Lower leg skin (tissue), 4 donors: ENCODE data around the gene TMEM87B. TPM values are rescaled to one million over a fixed set of nuclear protein-coding genes. Genes with fewer than 3 reads are reported as not detected.
A peak's percentile ranks its signal among the peaks of the same experiment; 100 is the strongest.

Source experiments
- DNase-seq, 2 donors: peaks; one replicate each; pipeline ENCODE4 v3.0.0-alpha.2; 2019; ENCODE audit warnings: low spot score in 2 of 2
- H3K4me3 ChIP-seq: fragments of 200-600 bp; sonication (generic); 2 replicates; pipeline ENCODE4 v1.5.1; 2017; ENCODE audit warnings: mild to moderate bottlenecking, low read depth; ENCODE audit not compliant: poor library complexity, severe bottlenecking
- POLR2A ChIP-seq, 2 donors: fragments of 450-650 bp; IDR thresholded peaks; one replicate each; pipeline ENCODE4 v1.6.1; 2016 to 2017; ENCODE audit warnings: antibody characterized with exemption in 2 of 2, mild to moderate bottlenecking in 1 of 2, moderate library complexity in 1 of 2
- WGBS, 2 donors: methylation state at CpG; one replicate each; pipeline ENCODE4 v1.1.5; 2018; 5-methylcytosine and 5-hydroxymethylcytosine counted together
- intact Hi-C: fragments of 100-400 bp; cut with DNase I; formaldehyde crosslinking; loops from one replicate; pipeline ENCODE4 v1.15.0; 2023; ENCODE audit warnings: low total_unique reads
- total RNA-seq, 4 donors: library from RNA; depleted of rRNA; stranded (reverse); fragments of >200 nt; gene quantifications; one replicate each; pipeline ENCODE4 v1.1.0, GENCODE V29; 2016
- TF ChIP-seq, protein P1 (sequence below), 3 donors: fragments of 450-650 bp; IDR thresholded peaks; one replicate each; pipeline ENCODE4 v1.5.1; 2016; ENCODE audit warnings: antibody characterized with exemption in 3 of 3, mild to moderate bottlenecking in 3 of 3, moderate library complexity in 2 of 3

Gene TMEM87B
- total RNA-seq, 4 donors from 2014 or later = 21.5 to 27.0 (median 24.7) TPM

GRCh38 chr2:112148477-112148876, 93.4 kb downstream of the TMEM87B start:
- DNase-seq = peak; percentile 12 to 77
- TF ChIP-seq, protein P1, sequence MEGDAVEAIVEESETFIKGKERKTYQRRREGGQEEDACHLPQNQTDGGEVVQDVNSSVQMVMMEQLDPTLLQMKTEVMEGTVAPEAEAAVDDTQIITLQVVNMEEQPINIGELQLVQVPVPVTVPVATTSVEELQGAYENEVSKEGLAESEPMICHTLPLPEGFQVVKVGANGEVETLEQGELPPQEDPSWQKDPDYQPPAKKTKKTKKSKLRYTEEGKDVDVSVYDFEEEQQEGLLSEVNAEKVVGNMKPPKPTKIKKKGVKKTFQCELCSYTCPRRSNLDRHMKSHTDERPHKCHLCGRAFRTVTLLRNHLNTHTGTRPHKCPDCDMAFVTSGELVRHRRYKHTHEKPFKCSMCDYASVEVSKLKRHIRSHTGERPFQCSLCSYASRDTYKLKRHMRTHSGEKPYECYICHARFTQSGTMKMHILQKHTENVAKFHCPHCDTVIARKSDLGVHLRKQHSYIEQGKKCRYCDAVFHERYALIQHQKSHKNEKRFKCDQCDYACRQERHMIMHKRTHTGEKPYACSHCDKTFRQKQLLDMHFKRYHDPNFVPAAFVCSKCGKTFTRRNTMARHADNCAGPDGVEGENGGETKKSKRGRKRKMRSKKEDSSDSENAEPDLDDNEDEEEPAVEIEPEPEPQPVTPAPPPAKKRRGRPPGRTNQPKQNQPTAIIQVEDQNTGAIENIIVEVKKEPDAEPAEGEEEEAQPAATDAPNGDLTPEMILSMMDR (IDR thresholded peaks at IDR 0.05) = no peak
- no peak for TF ChIP-seq POLR2A (IDR thresholded peaks at IDR 0.05)
- intact Hi-C loops = no loop called here
- no peak overlapping the region for H3K4me3 ChIP-seq
- 49 to 62% methylated on average over 2 of the region's 2 CpGs for WGBS, 2 donors

- intact Hi-C loops = no loop called here
- DNase-seq = peak; percentile 9 to 58
- TF ChIP-seq POLR2A (IDR thresholded peaks at IDR 0.05) = no peak
- TF ChIP-seq, protein P1 (IDR thresholded peaks at IDR 0.05) = no peak
- 69 to 73% methylated on average over 4 to 5 of the region's 5 CpGs for WGBS, 2 donors
- H3K4me3 ChIP-seq = no peak overlapping the region
These were observed 94.1 kb downstream of the TMEM87B start for GRCh38 chr2:112149194-112149593.

GRCh38 chr2:112149866-112150435, 94.9 kb downstream of the TMEM87B start:
- intact Hi-C loops = no loop called here

DNA sequence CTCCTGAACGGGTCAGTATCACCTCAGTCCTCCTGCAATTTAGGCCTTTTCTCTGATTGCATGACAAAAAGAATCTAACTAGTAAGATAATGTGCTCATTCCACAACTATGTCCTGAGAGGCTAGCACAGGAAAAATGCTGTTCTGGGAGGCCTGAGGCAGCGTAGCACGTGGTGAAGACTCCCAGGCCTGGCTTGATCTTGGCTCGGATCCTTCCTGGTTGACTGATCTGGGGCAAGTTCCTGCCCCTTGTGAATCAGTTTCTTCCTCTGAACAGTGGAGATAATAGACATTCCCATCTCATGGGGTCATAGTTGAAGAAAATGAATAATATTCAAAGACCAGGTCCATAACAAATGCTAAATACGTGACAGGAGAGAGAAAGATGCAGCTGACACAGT, 95.4 kb downstream of the TMEM87B start:
- peak; percentile 20 to 85 for DNase-seq
- H3K4me3 ChIP-seq = no peak overlapping the region
- intact Hi-C loops = no loop called here
- TF ChIP-seq, protein P1 (IDR thresholded peaks at IDR 0.05) = no peak
- TF ChIP-seq POLR2A (IDR thresholded peaks at IDR 0.05) = no peak
- 47 to 64% methylated on average over 5 of the region's 5 CpGs for WGBS, 2 donors

More at GRCh38 chr2:112149866-112150435, 94.9 kb downstream of the TMEM87B start:
- peak in 1 of 2 donors; percentile 58 for DNase-seq
- no peak overlapping the region for H3K4me3 ChIP-seq
- 69 to 74% methylated on average over 7 of the region's 7 CpGs for WGBS, 2 donors
- no peak for TF ChIP-seq POLR2A (IDR thresholded peaks at IDR 0.05)
- TF ChIP-seq, protein P1 (IDR thresholded peaks at IDR 0.05) = no peak

GRCh38 chr2:112150851-112151250, 95.8 kb downstream of the TMEM87B start:
- TF ChIP-seq, protein P1 (IDR thresholded peaks at IDR 0.05) = no peak
- TF ChIP-seq POLR2A (IDR thresholded peaks at IDR 0.05) = no peak
- peak; percentile 8 to 70 for DNase-seq
- no peak overlapping the region for H3K4me3 ChIP-seq
- 76 to 80% methylated on average over 11 of the region's 11 CpGs for WGBS, 2 donors
- intact Hi-C loops = no loop called here

- intact Hi-C loops = no loop called here
- DNase-seq = peak; percentile 4 to 59
- WGBS, 2 donors = 87 to 92% methylated on average over 5 of the region's 5 CpGs
- no peak for TF ChIP-seq POLR2A (IDR thresholded peaks at IDR 0.05)
- TF ChIP-seq, protein P1 (IDR thresholded peaks at IDR 0.05) = no peak
- H3K4me3 ChIP-seq = no peak overlapping the region
These were observed 96.2 kb downstream of the TMEM87B start for GRCh38 chr2:112151271-112151670.
